GM10266 (cell line): ENCODE data around the gene KLHL29.

Experiments
- DNase-seq: peaks from one replicate; pipeline ENCODE4 v3.0.0; 2012; ENCODE audit errors: extremely low spot score
- TF ChIP-seq, protein P1 (sequence below): IDR thresholded peaks from 2 replicates; pipeline ENCODE4 v1.5.1; 2012; ENCODE audit warnings: mild to moderate bottlenecking, low read depth; ENCODE audit not compliant: control insufficient read depth, insufficient read depth; ENCODE audit errors: missing control alignments

KLHL29 gene

DNA sequence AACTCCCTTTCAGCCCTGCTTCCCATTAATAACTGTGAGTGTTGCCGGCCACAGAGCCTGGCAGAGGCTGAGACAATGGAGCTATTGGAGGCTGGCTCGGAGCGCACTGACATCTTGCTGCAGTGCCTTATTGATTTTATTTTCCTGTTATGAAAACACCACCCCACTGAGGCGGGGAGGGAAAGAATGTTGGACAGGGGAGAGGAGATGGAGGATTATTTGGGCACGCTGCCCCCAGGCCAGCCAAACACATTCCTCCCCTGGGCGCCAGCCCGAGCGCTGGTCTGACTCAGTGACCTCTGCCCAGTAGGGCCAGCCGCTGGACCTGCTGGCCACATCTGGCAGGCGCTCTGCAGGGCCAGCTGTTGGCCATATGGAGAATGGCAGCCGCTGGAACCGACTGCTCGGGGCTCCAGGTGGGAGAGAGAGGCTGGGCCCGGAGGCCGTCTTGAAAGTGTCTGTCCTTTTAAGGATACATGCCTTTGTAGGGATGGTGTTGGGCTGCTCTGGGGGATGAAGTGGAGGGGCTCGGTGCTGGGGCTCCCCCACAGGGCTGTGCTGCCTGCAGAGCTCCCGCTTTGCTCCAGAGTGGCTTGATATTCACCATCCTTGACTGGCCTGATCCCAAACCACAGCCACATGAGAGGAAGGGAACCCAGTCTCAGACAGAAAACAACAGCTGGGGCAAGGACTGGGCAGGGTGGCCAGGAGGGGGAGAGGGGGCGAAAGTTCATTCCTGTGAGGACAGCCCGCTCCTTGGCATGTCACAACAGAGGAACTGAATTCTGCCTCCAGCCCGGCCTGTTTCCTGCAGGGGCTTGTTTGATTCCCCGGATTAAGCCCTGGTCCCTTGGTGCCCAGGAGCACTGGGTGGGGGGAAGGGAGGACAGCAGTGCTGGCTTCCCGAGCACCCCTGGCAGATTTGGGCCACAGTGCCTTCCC is 179.0 kb downstream of the KLHL29 start:
- TF ChIP-seq, protein P1, sequence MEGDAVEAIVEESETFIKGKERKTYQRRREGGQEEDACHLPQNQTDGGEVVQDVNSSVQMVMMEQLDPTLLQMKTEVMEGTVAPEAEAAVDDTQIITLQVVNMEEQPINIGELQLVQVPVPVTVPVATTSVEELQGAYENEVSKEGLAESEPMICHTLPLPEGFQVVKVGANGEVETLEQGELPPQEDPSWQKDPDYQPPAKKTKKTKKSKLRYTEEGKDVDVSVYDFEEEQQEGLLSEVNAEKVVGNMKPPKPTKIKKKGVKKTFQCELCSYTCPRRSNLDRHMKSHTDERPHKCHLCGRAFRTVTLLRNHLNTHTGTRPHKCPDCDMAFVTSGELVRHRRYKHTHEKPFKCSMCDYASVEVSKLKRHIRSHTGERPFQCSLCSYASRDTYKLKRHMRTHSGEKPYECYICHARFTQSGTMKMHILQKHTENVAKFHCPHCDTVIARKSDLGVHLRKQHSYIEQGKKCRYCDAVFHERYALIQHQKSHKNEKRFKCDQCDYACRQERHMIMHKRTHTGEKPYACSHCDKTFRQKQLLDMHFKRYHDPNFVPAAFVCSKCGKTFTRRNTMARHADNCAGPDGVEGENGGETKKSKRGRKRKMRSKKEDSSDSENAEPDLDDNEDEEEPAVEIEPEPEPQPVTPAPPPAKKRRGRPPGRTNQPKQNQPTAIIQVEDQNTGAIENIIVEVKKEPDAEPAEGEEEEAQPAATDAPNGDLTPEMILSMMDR, result no peak
- DNase-seq, result no peak

DNA sequence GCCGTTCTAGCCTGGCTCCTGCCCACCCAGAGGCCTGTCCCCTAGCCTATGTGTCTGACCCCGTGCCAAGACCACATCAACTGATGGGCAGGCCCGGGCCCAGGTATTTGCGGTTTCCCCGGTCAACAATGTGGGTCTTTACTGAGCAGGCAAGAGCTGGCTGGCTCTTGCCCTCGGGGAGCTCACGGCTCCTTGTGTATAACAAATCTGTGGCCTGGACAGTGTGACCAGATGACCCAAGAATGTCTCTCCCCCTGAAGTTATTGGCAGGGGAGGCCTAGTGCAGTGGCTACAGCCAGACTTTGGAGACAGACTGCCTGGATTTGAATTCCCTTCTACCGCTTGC is 179.6 kb downstream of the KLHL29 start:
- DNase-seq, result no peak
- TF ChIP-seq, protein P1, result no peak

DNA sequence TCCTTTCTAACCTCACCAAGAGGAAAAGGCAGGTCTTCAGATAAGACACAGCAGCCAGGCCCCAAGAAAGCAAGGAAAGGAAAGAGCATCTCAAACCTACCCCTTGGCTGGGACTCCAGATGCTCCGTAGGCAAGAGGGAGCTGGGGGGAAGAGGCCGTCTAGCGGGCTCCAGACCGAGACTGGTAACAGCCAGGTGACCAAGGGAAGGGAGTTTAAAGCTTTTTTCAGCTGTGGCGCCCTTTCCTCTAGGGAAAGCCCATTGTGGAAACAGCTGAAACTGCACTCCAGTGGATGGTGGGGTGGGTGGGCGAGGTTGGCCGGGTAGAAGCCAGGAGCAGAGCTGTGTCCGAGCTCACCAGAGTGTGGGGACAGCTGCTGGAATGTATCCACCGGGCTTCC is 180.4 kb downstream of the KLHL29 start:
- TF ChIP-seq, protein P1, result no peak
- DNase-seq, result no peak

DNA sequence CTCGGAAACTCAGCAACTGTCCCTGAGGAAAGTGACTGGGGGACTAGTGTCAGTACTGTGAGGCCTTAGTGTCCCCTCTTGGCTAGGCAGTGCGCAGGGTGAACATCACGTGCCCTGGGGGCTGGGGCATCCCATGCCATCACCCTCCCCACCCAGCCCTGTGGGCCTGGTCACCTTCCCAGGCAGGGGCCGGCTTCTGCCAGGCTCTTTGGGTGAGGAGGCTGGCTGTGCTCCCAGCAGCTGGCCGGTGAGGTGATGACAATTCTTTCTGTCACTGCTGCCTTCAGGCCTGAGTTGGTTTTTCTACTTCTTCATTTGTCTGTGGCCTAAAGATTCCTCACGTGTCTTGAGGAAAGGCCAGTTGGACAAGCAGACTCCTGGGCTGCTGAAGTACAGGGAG is 180.8 kb downstream of the KLHL29 start:
- TF ChIP-seq, protein P1, result no peak
- no peak for DNase-seq

GRCh38 chr2:23566241-23567142 is 181.5 kb downstream of the KLHL29 start:
- no peak for DNase-seq
- TF ChIP-seq, protein P1, result peak; percentile 14

DNA sequence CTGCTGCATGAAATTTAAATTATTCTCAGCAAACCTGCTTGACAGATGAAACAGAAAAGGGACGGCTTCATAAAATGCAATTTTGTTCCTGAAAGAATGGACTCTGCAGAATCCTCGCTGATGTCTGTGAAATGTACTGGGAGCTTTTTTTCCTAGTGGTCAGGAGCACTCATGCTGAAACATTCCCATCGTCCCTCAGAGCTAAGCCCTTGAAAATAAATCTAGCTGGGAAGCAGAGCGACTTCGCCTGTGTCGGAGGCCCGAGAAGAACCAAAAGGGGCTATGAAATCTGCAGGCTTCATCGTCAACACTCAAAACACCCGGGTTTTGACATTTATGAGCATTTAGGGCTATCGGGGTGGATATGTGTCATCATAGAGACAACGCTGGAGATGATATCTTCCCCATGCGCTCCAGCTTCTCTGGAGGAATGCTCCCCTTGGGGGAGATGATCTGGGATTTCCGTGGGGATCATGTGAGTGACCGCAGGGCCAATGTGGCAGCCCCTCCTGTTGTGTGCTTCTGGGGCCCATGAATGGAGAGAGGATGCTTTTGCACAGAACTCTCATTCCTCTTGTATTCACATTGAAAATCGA is 182.3 kb downstream of the KLHL29 start:
- no peak for DNase-seq
- TF ChIP-seq, protein P1, result no peak
